OCI-LY1 (cell line): ENCODE data around the gene FLYWCH1.
A peak's percentile ranks its signal among the peaks of the same experiment; 100 is the strongest.

Experiments
- H2AFZ ChIP-seq: fragments of 200-600 bp; sonication (generic), shearing (Covaris generic); 2 replicates; pipeline ENCODE4 v1.6.0; 2014; ENCODE audit warnings: antibody characterized with exemption, mild to moderate bottlenecking, low read length
- H3F3A ChIP-seq: fragments of 200-600 bp; sonication (generic), shearing (Covaris generic); 2 replicates; pipeline ENCODE4 v1.6.0; 2014; ENCODE audit warnings: mild to moderate bottlenecking, antibody characterized with exemption, low read length, moderate library complexity; ENCODE audit not compliant: insufficient read depth
- H3K27ac ChIP-seq: fragments of 200-600 bp; sonication (generic); 2 replicates; pipeline ENCODE4 v1.5.1; 2014; ENCODE audit warnings: low read length, mixed run types, mild to moderate bottlenecking, low read depth; ENCODE audit not compliant: poor library complexity, severe bottlenecking
- H3K27me3 ChIP-seq: fragments of 200-600 bp; sonication (generic); 2 replicates; pipeline ENCODE4 v1.6.0; 2014; ENCODE audit warnings: antibody characterized with exemption, mild to moderate bottlenecking, low read length, moderate library complexity; ENCODE audit not compliant: insufficient read depth
- H3K36me3 ChIP-seq: fragments of 200-600 bp; sonication (generic); 2 replicates; pipeline ENCODE4 v1.6.1; 2014; ENCODE audit warnings: mild to moderate bottlenecking, antibody characterized with exemption, low read length, moderate library complexity, mixed read lengths; ENCODE audit not compliant: insufficient read depth
- H3K4me1 ChIP-seq: fragments of 200-600 bp; sonication (generic); 2 replicates; pipeline ENCODE4 v1.5.1; 2014; ENCODE audit warnings: mild to moderate bottlenecking, low read length, moderate library complexity; ENCODE audit not compliant: insufficient read depth, severe bottlenecking
- H3K4me2 ChIP-seq: fragments of 200-600 bp; sonication (generic), shearing (Covaris generic); 2 replicates; pipeline ENCODE4 v1.6.1; 2014; ENCODE audit warnings: low read length
- H3K4me3 ChIP-seq: fragments of 200-600 bp; sonication (generic); 2 replicates; pipeline ENCODE4 v1.5.1; 2014; ENCODE audit warnings: low read length, low read depth, mild to moderate bottlenecking, mixed read lengths; ENCODE audit not compliant: poor library complexity, severe bottlenecking
- H3K79me2 ChIP-seq: fragments of 200-600 bp; shearing (Covaris generic); 2 replicates; pipeline ENCODE4 v1.6.1; 2016; ENCODE audit warnings: mixed run types, low read length, mixed read lengths; ENCODE audit not compliant: insufficient read depth
- H3K9ac ChIP-seq: fragments of 200-600 bp; sonication (generic), shearing (Covaris generic); 2 replicates; pipeline ENCODE4 v1.6.1; 2014; ENCODE audit warnings: mild to moderate bottlenecking, low read length, mixed read lengths
- H3K9me2 ChIP-seq: fragments of 200-600 bp; sonication (generic), shearing (Covaris generic); 2 replicates; pipeline ENCODE4 v1.6.1; 2014; ENCODE audit warnings: low read depth, mild to moderate bottlenecking, low read length, mixed read lengths
- H3K9me3 ChIP-seq: fragments of 200-600 bp; shearing (Covaris generic); 2 replicates; pipeline ENCODE4 v1.6.1; 2014; ENCODE audit warnings: low read length, mixed read lengths
- H4K20me1 ChIP-seq: fragments of 200-600 bp; sonication (generic), shearing (Covaris generic); 2 replicates; pipeline ENCODE4 v1.6.0; 2016; ENCODE audit warnings: mild to moderate bottlenecking, low read length; ENCODE audit not compliant: insufficient read depth
- EZH2 ChIP-seq: fragments of 200-600 bp; sonication (generic), shearing (Covaris generic); IDR thresholded peaks from 2 replicates; pipeline ENCODE4 v1.8.0; 2017; ENCODE audit warnings: borderline replicate concordance, mixed run types, mild to moderate bottlenecking, antibody characterized with exemption, low read length, moderate library complexity, mixed read lengths
- TF ChIP-seq, protein P1 (sequence below): fragments of 200-600 bp; sonication (generic), shearing (Covaris generic); IDR thresholded peaks from 2 replicates; pipeline ENCODE4 v1.5.1; 2017; ENCODE audit warnings: mild to moderate bottlenecking, antibody characterized with exemption, low read length, moderate library complexity, mixed read lengths

The FLYWCH1 gene

DNA sequence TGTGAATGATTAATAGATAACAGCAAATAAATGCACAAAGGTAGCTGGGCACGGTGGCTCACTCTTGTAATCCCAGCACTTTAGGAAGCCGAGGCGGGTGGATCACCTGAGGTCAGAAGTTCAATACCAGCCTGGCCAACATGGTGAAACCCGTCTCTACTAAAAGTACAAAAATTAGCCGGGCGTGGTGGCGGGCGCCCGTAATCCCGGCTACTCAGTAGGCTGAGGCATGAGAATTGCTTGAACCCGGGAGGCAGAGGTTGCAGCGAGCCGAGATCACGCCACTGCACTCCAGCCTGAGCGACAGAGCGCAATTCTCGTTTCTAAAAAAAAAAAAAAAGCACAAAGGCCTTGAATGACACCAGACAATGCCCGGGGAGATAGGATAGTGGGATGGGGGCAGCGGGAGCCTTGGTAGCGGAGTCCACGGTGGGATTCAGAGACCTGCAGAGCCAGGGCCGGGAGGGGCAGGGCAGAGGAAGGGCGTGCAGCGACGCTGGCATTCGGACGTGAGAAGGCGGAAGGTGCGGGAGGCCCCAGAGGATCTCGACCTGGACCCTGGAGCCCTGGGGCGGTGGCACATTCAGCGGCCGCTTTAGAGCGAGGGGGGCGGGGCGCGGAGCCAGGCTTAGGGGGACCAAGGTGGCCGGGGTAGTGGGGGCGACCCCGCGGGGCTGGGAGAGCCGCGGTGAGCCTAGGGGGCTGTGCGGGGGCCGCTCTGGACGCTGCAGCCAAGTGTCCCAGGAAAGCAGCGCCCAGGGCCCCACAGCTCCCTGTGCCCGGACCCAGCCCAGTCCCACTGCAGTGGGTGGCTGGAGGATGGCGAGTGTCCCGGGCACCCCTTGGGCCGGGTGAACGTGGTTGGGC is 29.7 kb upstream of the FLYWCH1 start:
- no peaks in the 10 kb centered on the region for H4K20me1 ChIP-seq
- peak overlapping the region; percentile 69 for H3K4me2 ChIP-seq
- H3K27me3 ChIP-seq: no peaks in the 10 kb centered on the region
- H3K79me2 ChIP-seq: no peaks in the 10 kb centered on the region
- no peaks in the 10 kb centered on the region for H3F3A ChIP-seq
- peaks cover 5% of the 10 kb centered on the region for H3K4me1 ChIP-seq
- H2AFZ ChIP-seq: no peak overlapping the region
- TF ChIP-seq, protein P1, sequence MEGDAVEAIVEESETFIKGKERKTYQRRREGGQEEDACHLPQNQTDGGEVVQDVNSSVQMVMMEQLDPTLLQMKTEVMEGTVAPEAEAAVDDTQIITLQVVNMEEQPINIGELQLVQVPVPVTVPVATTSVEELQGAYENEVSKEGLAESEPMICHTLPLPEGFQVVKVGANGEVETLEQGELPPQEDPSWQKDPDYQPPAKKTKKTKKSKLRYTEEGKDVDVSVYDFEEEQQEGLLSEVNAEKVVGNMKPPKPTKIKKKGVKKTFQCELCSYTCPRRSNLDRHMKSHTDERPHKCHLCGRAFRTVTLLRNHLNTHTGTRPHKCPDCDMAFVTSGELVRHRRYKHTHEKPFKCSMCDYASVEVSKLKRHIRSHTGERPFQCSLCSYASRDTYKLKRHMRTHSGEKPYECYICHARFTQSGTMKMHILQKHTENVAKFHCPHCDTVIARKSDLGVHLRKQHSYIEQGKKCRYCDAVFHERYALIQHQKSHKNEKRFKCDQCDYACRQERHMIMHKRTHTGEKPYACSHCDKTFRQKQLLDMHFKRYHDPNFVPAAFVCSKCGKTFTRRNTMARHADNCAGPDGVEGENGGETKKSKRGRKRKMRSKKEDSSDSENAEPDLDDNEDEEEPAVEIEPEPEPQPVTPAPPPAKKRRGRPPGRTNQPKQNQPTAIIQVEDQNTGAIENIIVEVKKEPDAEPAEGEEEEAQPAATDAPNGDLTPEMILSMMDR: no peak
- peak overlapping the region; percentile 47; the same call in 1 of the 2 replicates for H3K9ac ChIP-seq
- H3K9me2 ChIP-seq: no peaks in the 10 kb centered on the region
- H3K9me3 ChIP-seq: peaks cover 9% of the 10 kb centered on the region
- no peak overlapping the region for H3K27ac ChIP-seq
- H3K36me3 ChIP-seq: no peaks in the 10 kb centered on the region; the same call in 1 of the 2 replicates
- peak overlapping the region; percentile 68 for H3K4me3 ChIP-seq

DNA sequence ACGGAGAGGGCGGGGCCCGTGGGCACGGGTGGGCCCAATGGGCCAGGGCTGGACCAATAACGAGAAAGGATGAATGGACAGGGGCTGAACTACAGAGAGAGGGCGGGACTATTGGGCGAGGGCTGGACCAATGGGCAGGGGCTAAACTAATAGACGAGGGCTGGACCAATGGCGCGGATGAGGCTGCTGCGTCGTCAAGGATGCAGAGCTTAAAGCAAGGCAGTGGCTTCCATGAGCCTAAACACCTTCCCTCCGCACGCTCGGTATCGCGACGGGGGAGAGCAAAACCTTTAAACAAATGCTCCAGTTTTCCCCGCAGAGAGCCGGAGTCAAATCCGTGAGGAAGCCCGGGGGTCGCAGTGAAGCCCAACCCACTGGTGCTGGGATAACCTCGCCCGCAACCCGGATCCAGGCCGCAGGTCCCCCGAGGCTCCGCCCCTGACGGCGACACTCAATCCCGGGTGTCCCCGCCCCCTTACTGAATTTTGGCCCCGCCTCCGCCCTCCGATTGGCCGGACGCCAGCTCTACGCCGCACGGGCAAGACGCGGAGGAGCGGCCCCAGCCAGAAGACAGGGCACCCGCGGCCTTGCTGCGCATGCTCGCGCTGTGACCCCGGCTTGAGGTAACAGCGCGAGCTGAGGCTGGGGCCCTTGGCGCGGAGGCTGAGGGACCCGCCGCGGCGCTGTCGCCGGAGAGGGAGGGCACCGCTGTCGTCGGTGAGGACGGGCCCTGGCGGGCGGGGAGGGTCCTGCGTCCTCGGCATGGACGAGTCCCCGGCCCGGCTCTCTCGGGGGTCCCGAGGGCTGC is 28.9 kb upstream of the FLYWCH1 start, which contains the start of gene FLYWCH2:
FLYWCH2 (plus strand) TSS at position 566 of the 808 bp plus-strand sequence. CDS start 13,235 bp downstream, outside the sequence.
- Histone ChIP-seq H3K4me2 (peak within 1 kb of the TSS; percentile 71), H3F3A (no peaks in the 10 kb centered on the region), H2AFZ (no peak within 1 kb of the TSS), H3K79me2 (no peaks in the 10 kb centered on the region), H3K9ac (peak within 1 kb of the TSS; percentile 71), H3K4me3 (peak within 1 kb of the TSS; percentile 68), H4K20me1 (no peaks in the 10 kb centered on the region), H3K4me1 (peaks cover 5% of the 10 kb centered on the region), H3K27me3 (no peaks in the 10 kb centered on the region), H3K36me3 (no peaks in the 10 kb centered on the region; the same call in 1 of the 2 replicates), H3K27ac (no peak within 1 kb of the TSS), H3K9me3 (peaks cover 9% of the 10 kb centered on the region), H3K9me2 (no peaks in the 10 kb centered on the region)
- TF ChIP-seq, protein P1: no peak
- no peak for TF ChIP-seq EZH2

DNA sequence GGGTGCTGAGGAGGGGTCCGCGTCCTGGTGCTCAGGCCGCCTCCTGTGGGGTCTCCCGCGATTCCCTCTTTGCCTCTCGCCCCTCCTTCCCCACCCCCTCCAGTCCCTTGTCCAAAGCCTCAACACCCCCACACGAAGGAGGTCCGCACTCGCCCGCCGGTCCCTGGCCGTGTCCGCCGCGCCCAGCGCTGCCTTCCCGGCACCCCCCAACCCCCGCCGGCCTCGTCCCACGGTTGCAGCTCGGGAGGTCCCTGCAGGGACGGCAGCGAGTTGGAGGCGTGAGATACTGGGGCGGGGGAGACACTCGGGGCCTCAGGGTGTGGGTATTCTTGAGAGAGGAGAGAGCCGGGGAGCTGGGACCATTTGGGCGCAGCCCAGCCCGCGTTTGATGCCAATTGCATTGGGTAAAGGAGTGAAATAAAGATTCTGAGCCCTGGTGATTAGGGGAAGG is 28.2 kb upstream of the FLYWCH1 start:
- H3K79me2 ChIP-seq: no peaks in the 10 kb centered on the region

More for the DNA sequence above, 28.2 kb upstream of the FLYWCH1 start:
- no peak overlapping the region for H3K27ac ChIP-seq
- peaks cover 5% of the 10 kb centered on the region for H3K4me1 ChIP-seq
- peak overlapping the region; percentile 71 for H3K4me2 ChIP-seq
- no peak overlapping the region for H2AFZ ChIP-seq
- peak overlapping the region; percentile 68 for H3K4me3 ChIP-seq
- no peaks in the 10 kb centered on the region for H4K20me1 ChIP-seq
- H3K36me3 ChIP-seq: no peaks in the 10 kb centered on the region; the same call in 1 of the 2 replicates
- peaks cover 9% of the 10 kb centered on the region for H3K9me3 ChIP-seq
- no peaks in the 10 kb centered on the region for H3K27me3 ChIP-seq
- TF ChIP-seq, protein P1: no peak
- no peak for TF ChIP-seq EZH2
- H3F3A ChIP-seq: no peaks in the 10 kb centered on the region
- peak overlapping the region; percentile 71 for H3K9ac ChIP-seq
- H3K9me2 ChIP-seq: no peaks in the 10 kb centered on the region
